IMR-90 (cell line): ENCODE results near the gene DPF3. TPM values are rescaled to one million over a fixed set of nuclear protein-coding genes. Genes with fewer than 3 reads are reported as not detected.

Experiments
- ATAC-seq: fragments of 200-7000 bp; cut with Tn5 transposase; 2 replicates; pipeline ENCODE4 v1.9.1; 2020; ENCODE audit warnings: low read depth, mild to moderate bottlenecking, moderate library complexity
- BruUV-seq: library from RNA; stranded (reverse); fragments of 400-500 nt; replicated peaks from 2 replicates; lab custom pipeline; 2021; lab: Mats Ljungman, UMichigan
- CTCF ChIA-PET: fragments of 300-600 bp; formaldehyde crosslinking; extraction: SDS; loops from one replicate; lab custom pipeline; 2021; ENCODE audit warnings: antibody characterized with exemption; lab: Yijun Ruan, JAX
- POLR2A ChIA-PET: fragments of 300-600 bp; sonication (Branson Sonifier 250); formaldehyde crosslinking; loops from one replicate; lab custom pipeline; 2022; ENCODE audit warnings: antibody characterized with exemption; ENCODE audit not compliant: unreplicated experiment; lab: Charles Lee
- DNase-seq: peaks from one replicate; pipeline ENCODE4 v3.0.0; 2013
- H2AFZ ChIP-seq: replicated peaks from 2 replicates; pipeline ENCODE3; 2013; ENCODE audit warnings: low read length, mild to moderate bottlenecking; ENCODE audit not compliant: poor library complexity
- H2AK5ac ChIP-seq: 2 replicates; pipeline ENCODE4 v1.6.1; 2013; ENCODE audit warnings: low read depth, low read length, inconsistent platforms
- H2AK9ac ChIP-seq: replicated peaks from 2 replicates; pipeline ENCODE3; 2013; ENCODE audit warnings: mild to moderate bottlenecking, low read depth, low read length, moderate library complexity; ENCODE audit not compliant: poor library complexity
- H2BK120ac ChIP-seq: 2 replicates; pipeline ENCODE4 v1.6.1; 2013; ENCODE audit warnings: low read depth, low read length, inconsistent platforms
- H2BK15ac ChIP-seq: 3 replicates; pipeline ENCODE4 v1.6.1; 2013; ENCODE audit warnings: low read depth, low read length, inconsistent platforms
- H2BK20ac ChIP-seq: 2 replicates; pipeline ENCODE4 v1.6.1; 2013; ENCODE audit warnings: low read depth, mild to moderate bottlenecking, inconsistent platforms, low read length, moderate library complexity
- H2BK5ac ChIP-seq: 2 replicates; pipeline ENCODE4 v1.6.1; 2013; ENCODE audit warnings: mild to moderate bottlenecking, low read depth, low read length, inconsistent platforms; ENCODE audit not compliant: poor library complexity, severe bottlenecking
- H3K14ac ChIP-seq: replicated peaks from 2 replicates; pipeline ENCODE4 v1.6.1; 2013; ENCODE audit warnings: low read depth, low read length, inconsistent platforms
- H3K18ac ChIP-seq: 2 replicates; pipeline ENCODE4 v1.6.1; 2013; ENCODE audit warnings: low read depth, low read length, control low read depth
- H3K23ac ChIP-seq: 2 replicates; pipeline ENCODE4 v1.6.1; 2013; ENCODE audit warnings: low read depth, low read length, inconsistent platforms
- H3K27ac ChIP-seq: 2 replicates; pipeline ENCODE4 v1.5.1; 2013; ENCODE audit warnings: mild to moderate bottlenecking, control low read depth, low read length; ENCODE audit not compliant: insufficient read depth
- H3K27me3 ChIP-seq: 2 replicates; pipeline ENCODE4 v1.6.1; 2013; ENCODE audit warnings: low read length; ENCODE audit not compliant: control insufficient read depth, insufficient read depth
- H3K36me3 ChIP-seq: 2 replicates; pipeline ENCODE4 v1.6.1; 2013; ENCODE audit warnings: low read length, mixed read lengths; ENCODE audit not compliant: control insufficient read depth, insufficient read depth
- H3K4ac ChIP-seq: 2 replicates; pipeline ENCODE4 v1.6.1; 2013; ENCODE audit warnings: low read depth, low read length, inconsistent platforms
- H3K4me1 ChIP-seq: 2 replicates; pipeline ENCODE4 v1.6.1; 2013; ENCODE audit warnings: low read length, mixed read lengths; ENCODE audit not compliant: control insufficient read depth, insufficient read depth
- H3K4me2 ChIP-seq: 2 replicates; pipeline ENCODE4 v1.6.1; 2013; ENCODE audit warnings: low read depth, mild to moderate bottlenecking, control low read depth, low read length, moderate library complexity
- H3K4me3 ChIP-seq: 2 replicates; pipeline ENCODE4 v1.5.1; 2013; ENCODE audit warnings: low read depth, mild to moderate bottlenecking, control low read depth, low read length, moderate library complexity; ENCODE audit not compliant: insufficient read depth
- H3K56ac ChIP-seq: 2 replicates; pipeline ENCODE4 v1.6.1; 2013; ENCODE audit warnings: low read length, inconsistent platforms; ENCODE audit not compliant: insufficient read depth; ENCODE audit errors: extremely low read depth
- H3K79me1 ChIP-seq, 2 experiments: 2 replicates each; pipeline ENCODE4 v1.6.1; 2013; ENCODE audit warnings: low read length in 2 of 2, inconsistent platforms in 1 of 2, low read depth in 1 of 2
- H3K9ac ChIP-seq: 2 replicates; pipeline ENCODE4 v1.6.1; 2013; ENCODE audit warnings: low read depth, low read length, control low read depth
- H3K9me1 ChIP-seq: 2 replicates; pipeline ENCODE4 v1.6.1; 2013; ENCODE audit warnings: low read length, inconsistent platforms; ENCODE audit not compliant: insufficient read depth
- H3K9me3 ChIP-seq: 2 replicates; pipeline ENCODE4 v1.6.1; 2013; ENCODE audit warnings: low read length; ENCODE audit not compliant: control insufficient read depth, insufficient read depth
- H4K20me1 ChIP-seq: 2 replicates; pipeline ENCODE4 v1.6.1; 2013; ENCODE audit warnings: low read length, inconsistent platforms; ENCODE audit not compliant: insufficient read depth
- H4K5ac ChIP-seq: 2 replicates; pipeline ENCODE4 v1.6.1; 2013; ENCODE audit warnings: mild to moderate bottlenecking, low read depth, low read length, control low read depth
- H4K8ac ChIP-seq, 2 experiments: 2 replicates each; pipeline ENCODE4 v1.6.1; 2013; ENCODE audit warnings: low read depth in 2 of 2, low read length in 2 of 2, control low read depth in 1 of 2, inconsistent platforms in 1 of 2
- H4K91ac ChIP-seq: 2 replicates; pipeline ENCODE4 v1.6.1; 2013; ENCODE audit warnings: low read depth, low read length, inconsistent platforms; ENCODE audit not compliant: insufficient read depth
- CHD1 ChIP-seq: IDR thresholded peaks from 2 replicates; pipeline ENCODE4 v1.6.1; 2012; ENCODE audit warnings: low read depth, low read length, improper control_type of control experiment
- MAFK ChIP-seq: IDR thresholded peaks from 2 replicates; pipeline ENCODE4 v1.6.1; 2012; ENCODE audit warnings: low read depth, low read length, improper control_type of control experiment
- MAZ ChIP-seq: IDR thresholded peaks from 2 replicates; pipeline ENCODE4 v1.6.1; 2012; ENCODE audit warnings: low read depth, mild to moderate bottlenecking, low read length, improper control_type of control experiment, moderate library complexity, borderline replicate concordance
- NFE2L2 ChIP-seq: fragments of 150-350 bp; IDR thresholded peaks from 2 replicates; pipeline ENCODE4 v1.6.1; 2016; ENCODE audit warnings: low read depth, mild to moderate bottlenecking, low read length
- POLR2A ChIP-seq: IDR thresholded peaks from 2 replicates; pipeline ENCODE4 v1.6.1; 2012; ENCODE audit warnings: mild to moderate bottlenecking, low read depth, low read length
- RCOR1 ChIP-seq: IDR thresholded peaks from 2 replicates; pipeline ENCODE4 v1.6.1; 2012; ENCODE audit warnings: mild to moderate bottlenecking, low read length, improper control_type of control experiment; ENCODE audit not compliant: insufficient replicate concordance
- WGBS, 2 experiments: methylation state at CpG; one replicate each; pipeline versions ENCODE4 v1.1.5 to v1.1.7; 2013; ENCODE audit warnings: missing lambda C conversion rate in 2 of 2; ENCODE audit not compliant: insufficient read length in 1 of 2; ENCODE audit errors: extremely low coverage in 2 of 2; 5-methylcytosine and 5-hydroxymethylcytosine counted together
- dilution Hi-C: fragments of 300-500 bp; cut with HindIII; formaldehyde crosslinking; loops from one replicate; pipeline ENCODE4 v1.14.3; 2018; ENCODE audit warnings: low sequenced_read_pairs; ENCODE audit not compliant: unreplicated experiment
- in situ Hi-C: fragments of 300-500 bp; cut with MboI; formaldehyde crosslinking; loops from 3 replicates; pipeline ENCODE4 v1.14.3; 2019; ENCODE audit warnings: low sequenced_read_pairs, inconsistent platforms, mixed read lengths
- intact Hi-C: fragments of 100-400 bp; cut with micrococcal nuclease; formaldehyde crosslinking; loops from 2 replicates; pipeline ENCODE4 v1.10.0; 2022
- polyA plus RNA-seq, 3 experiments: library from polyadenylated mRNA; depleted of rRNA; stranded (reverse); fragments of >200 nt; gene quantifications; 2 replicates each; pipeline ENCODE4 v1.2.3, GENCODE V29; 2012; ENCODE audit warnings: low replicate concordance in 1 of 3
- total RNA-seq: library from RNA; depleted of rRNA; stranded (reverse); fragments of >200 nt; gene quantifications from 2 replicates; pipeline ENCODE4 v1.2.3, GENCODE V29; 2012

DPF3 gene
- total and polyA plus RNA-seq, 2 of the 4 experiments (the other 2 are of a cell fraction): 30.5 to 32.8 TPM

DNA sequence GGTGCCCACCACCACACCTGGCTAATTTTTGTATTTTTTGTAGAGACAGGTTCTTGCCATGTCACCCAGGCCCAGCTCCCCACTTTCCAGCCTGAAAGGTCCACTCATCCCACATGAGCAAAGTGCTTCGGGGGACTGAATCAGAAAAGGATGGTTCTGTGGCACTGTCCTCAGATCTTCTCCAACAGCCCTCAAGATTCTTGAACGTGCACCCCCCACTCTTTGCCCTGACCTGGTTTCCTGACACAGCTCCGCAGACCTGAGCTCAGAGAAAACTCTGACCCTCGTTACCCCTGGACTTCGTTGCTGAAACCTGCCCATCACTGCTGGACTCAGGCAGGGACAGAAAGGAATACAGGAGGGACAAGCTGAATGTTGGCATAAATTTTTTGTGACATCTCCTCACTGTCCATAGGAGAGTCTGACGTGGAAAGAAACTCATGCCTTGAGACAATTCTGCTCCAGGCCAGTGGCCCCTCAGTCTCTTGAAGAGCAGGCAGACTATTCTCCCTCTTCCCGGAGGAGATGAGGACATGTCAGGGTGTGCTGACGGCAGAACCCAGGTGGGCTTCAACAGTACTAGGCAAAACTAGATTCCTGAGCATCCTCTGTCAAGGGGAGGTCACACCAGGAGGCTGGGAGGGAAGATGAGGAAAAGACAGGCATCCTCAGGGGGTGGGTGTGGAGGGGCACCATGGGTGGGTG is 149.3 kb downstream of the DPF3 start:
- BruUV-seq: no TSS peak
- dilution Hi-C loops: no loop called here

More for the DNA sequence above, 149.3 kb downstream of the DPF3 start:
- Histone ChIP-seq H2BK120ac (peak overlapping the region; percentile 95), H3K27ac (no peak overlapping the region), H2AFZ (peak overlapping the region; percentile 13), H3K23ac (peak overlapping the region; percentile 43), H3K4me3 (no peak overlapping the region), H3K56ac (no peak overlapping the region), H2AK9ac (peak overlapping the region; percentile 84), H3K36me3 (0 out of 2 replicates have a peak, but pooled peaks cover 2% of the 10 kb centered on the region), H4K20me1 (no peaks in the 10 kb centered on the region), H4K5ac (peak overlapping the region; percentile 25; the same call in 1 of the 2 replicates), H2AK5ac (peak overlapping the region; percentile 98), H3K9me3 (no peaks in the 10 kb centered on the region), H4K91ac (peak overlapping the region; percentile 92), H2BK20ac (peak overlapping the region; percentile 95), H2BK5ac (peak overlapping the region; percentile 66), H3K14ac (peak overlapping the region; percentile 83), H4K8ac (peak overlapping the region; percentile 70 to 85; a peak in 3 of 4 replicates), H3K4ac (peak overlapping the region; percentile 80), H3K27me3 (no peaks in the 10 kb centered on the region), H3K4me2 (no peak overlapping the region), H3K9ac (no peak overlapping the region), H3K4me1 (peaks cover 26% of the 10 kb centered on the region), H2BK15ac (peak overlapping the region; percentile 83; the same call in 1 of the 3 replicates), H3K9me1 (peaks cover 31% of the 10 kb centered on the region), H3K79me1 (peaks cover 6 to 31% of the 10 kb centered on the region in 2 experiments; a peak in 2 of 4 replicates), H3K18ac (peak overlapping the region; percentile 18)
- ChIA-PET POLR2A (no interaction called here), CTCF (no interaction called here)
- ATAC-seq (no peak), DNase-seq (no peak)
- TF ChIP-seq RCOR1: no peak
- TF ChIP-seq CHD1: no peak
- TF ChIP-seq POLR2A: no peak
- no peak for TF ChIP-seq MAZ
- no peak for TF ChIP-seq NFE2L2
- TF ChIP-seq MAFK: no peak
- intact Hi-C loops (loop anchor here (5.0 kb wide), 2 partner anchors 148 to 227 kb away; partner anchors contain the start of gene DPF3), in situ Hi-C loops (no loop called here)
- WGBS, 2 experiments: no CpG with 5 or more reads among the region's 8 CpGs
